Thoracic aorta (tissue), 2 donors: ENCODE data around the gene TCAIM. TPM values are rescaled to one million over a fixed set of nuclear protein-coding genes. Genes with fewer than 3 reads are reported as not detected.

Source experiments
- ATAC-seq: fragments of 150-250 bp; one replicate; pipeline ENCODE4 v1.8.0; 2017; ENCODE audit warnings: low read depth; ENCODE audit not compliant: insufficient number of reproducible peaks, low FRiP score
- DNase-seq: peaks from one replicate; pipeline ENCODE4 v3.0.0-alpha.2; 2020; ENCODE audit warnings: low spot score
- H3K27ac ChIP-seq, 2 donors: fragments of 200-600 bp; sonication (generic); 1 replicate in 1 of 2; 2 replicates in 1 of 2; pipeline ENCODE4 v1.5.1; 2016; ENCODE audit warnings: mild to moderate bottlenecking in 2 of 2, moderate library complexity in 2 of 2
- H3K27me3 ChIP-seq: fragments of 200-600 bp; sonication (generic); replicated peaks from 2 replicates; pipeline ENCODE4 v1.6.0; 2016; ENCODE audit warnings: mild to moderate bottlenecking; ENCODE audit not compliant: insufficient read depth
- H3K36me3 ChIP-seq: fragments of 200-600 bp; sonication (generic); one replicate; pipeline ENCODE4 v1.5.1; 2016
- H3K4me1 ChIP-seq, 2 donors: fragments of 200-600 bp; sonication (generic); 1 replicate in 1 of 2; 2 replicates in 1 of 2; pipeline versions ENCODE4 v1.5.1 to v1.6.0; 2016; ENCODE audit warnings: low read depth in 2 of 2, mild to moderate bottlenecking in 1 of 2; ENCODE audit not compliant: control insufficient read depth in 1 of 2
- H3K4me3 ChIP-seq: fragments of 200-600 bp; sonication (generic); 2 replicates; pipeline ENCODE4 v1.5.1; 2016; ENCODE audit warnings: mild to moderate bottlenecking
- H3K9me3 ChIP-seq: fragments of 200-600 bp; sonication (generic); 2 replicates; pipeline ENCODE4 v1.5.1; 2016
- CTCF ChIP-seq: fragments of 200-600 bp; sonication (generic); IDR thresholded peaks from one replicate; pipeline ENCODE4 v1.5.1; 2019; ENCODE audit warnings: antibody characterized with exemption
- total RNA-seq, 2 donors: library from RNA; depleted of rRNA; stranded (reverse); fragments of >200 nt; gene quantifications; one replicate each; pipeline versions ENCODE4 v1.1.0 to v1.2.3, GENCODE V29; 2016

The TCAIM gene
- total RNA-seq, 2 donors from 2014 or later: 14.8 to 32.1 TPM

GRCh38 chr3:44418549-44418948 is 80.0 kb downstream of the TCAIM start:
- H3K4me1 ChIP-seq: no peaks in the 10 kb centered on the region
- no peaks in the 10 kb centered on the region for H3K9me3 ChIP-seq
- no peak for ATAC-seq
- H3K27me3 ChIP-seq: no peaks in the 10 kb centered on the region
- no peak for TF ChIP-seq CTCF
- no peak for DNase-seq
- no peak overlapping the region for H3K27ac ChIP-seq
- no peaks in the 10 kb centered on the region for H3K36me3 ChIP-seq
- no peak overlapping the region for H3K4me3 ChIP-seq

GRCh38 chr3:44419116-44419922 is 80.8 kb downstream of the TCAIM start:
- no peak for DNase-seq
- no peak for TF ChIP-seq CTCF
- H3K36me3 ChIP-seq: no peaks in the 10 kb centered on the region
- ATAC-seq: no peak
- no peaks in the 10 kb centered on the region for H3K4me1 ChIP-seq
- H3K27ac ChIP-seq: no peak overlapping the region
- H3K27me3 ChIP-seq: no peaks in the 10 kb centered on the region
- H3K9me3 ChIP-seq: no peaks in the 10 kb centered on the region
- H3K4me3 ChIP-seq: no peak overlapping the region

GRCh38 chr3:44419923-44420650 is 81.5 kb downstream of the TCAIM start:
- no peaks in the 10 kb centered on the region for H3K9me3 ChIP-seq
- no peak overlapping the region for H3K4me3 ChIP-seq
- no peak overlapping the region for H3K27ac ChIP-seq
- no peaks in the 10 kb centered on the region for H3K4me1 ChIP-seq
- ATAC-seq: no peak
- TF ChIP-seq CTCF: no peak
- DNase-seq: no peak
- no peaks in the 10 kb centered on the region for H3K27me3 ChIP-seq
- H3K36me3 ChIP-seq: no peaks in the 10 kb centered on the region

- H3K27ac ChIP-seq: no peak overlapping the region
- H3K36me3 ChIP-seq: no peaks in the 10 kb centered on the region
- DNase-seq: no peak
- H3K4me1 ChIP-seq: no peaks in the 10 kb centered on the region
- no peaks in the 10 kb centered on the region for H3K9me3 ChIP-seq
- no peak for TF ChIP-seq CTCF
- no peak overlapping the region for H3K4me3 ChIP-seq
- ATAC-seq: no peak
- H3K27me3 ChIP-seq: no peaks in the 10 kb centered on the region
Measured at GRCh38 chr3:44420676-44421075, 82.1 kb downstream of the TCAIM start.

- no peak for TF ChIP-seq CTCF
- no peak overlapping the region for H3K27ac ChIP-seq
- H3K9me3 ChIP-seq: no peaks in the 10 kb centered on the region
- no peaks in the 10 kb centered on the region for H3K36me3 ChIP-seq
- no peak for ATAC-seq
- H3K4me1 ChIP-seq: no peaks in the 10 kb centered on the region
- DNase-seq: no peak
- no peak overlapping the region for H3K4me3 ChIP-seq
- no peaks in the 10 kb centered on the region for H3K27me3 ChIP-seq
Measured at GRCh38 chr3:44421280-44421679, 82.7 kb downstream of the TCAIM start.
